Measurements from ENCODE around the gene ATAD3C.

DNA sequence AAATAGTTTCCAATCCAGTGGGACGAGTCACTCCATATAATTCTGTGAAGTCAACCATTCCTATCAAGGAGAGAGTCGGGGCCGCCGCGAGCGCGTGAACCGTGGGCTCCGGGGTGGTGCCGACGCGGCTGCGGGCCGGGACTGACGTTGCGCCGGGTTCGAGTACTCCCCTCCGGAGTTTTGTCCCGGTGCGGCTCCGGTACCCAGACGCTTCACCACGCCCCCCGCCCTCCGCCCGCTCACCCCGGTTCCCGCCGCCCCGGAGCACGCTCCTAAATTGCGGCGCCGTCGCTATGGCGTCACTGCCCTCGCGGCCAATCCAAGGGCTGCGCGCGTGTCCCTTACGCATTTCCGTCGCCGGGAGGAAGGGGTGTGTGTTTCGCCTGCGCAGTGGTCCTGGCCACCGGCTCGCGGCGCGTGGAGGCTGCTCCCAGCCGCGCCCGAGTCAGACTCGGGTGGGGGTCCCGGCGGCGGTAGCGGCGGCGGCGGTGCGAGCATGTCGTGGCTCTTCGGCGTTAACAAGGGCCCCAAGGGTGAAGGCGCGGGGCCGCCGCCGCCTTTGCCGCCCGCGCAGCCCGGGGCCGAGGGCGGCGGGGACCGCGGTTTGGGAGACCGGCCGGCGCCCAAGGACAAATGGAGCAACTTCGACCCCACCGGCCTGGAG is 22.0 kb downstream of the ATAD3C start, which contains the start of gene ATAD3B:
- TF ChIP-seq, protein P1, sequence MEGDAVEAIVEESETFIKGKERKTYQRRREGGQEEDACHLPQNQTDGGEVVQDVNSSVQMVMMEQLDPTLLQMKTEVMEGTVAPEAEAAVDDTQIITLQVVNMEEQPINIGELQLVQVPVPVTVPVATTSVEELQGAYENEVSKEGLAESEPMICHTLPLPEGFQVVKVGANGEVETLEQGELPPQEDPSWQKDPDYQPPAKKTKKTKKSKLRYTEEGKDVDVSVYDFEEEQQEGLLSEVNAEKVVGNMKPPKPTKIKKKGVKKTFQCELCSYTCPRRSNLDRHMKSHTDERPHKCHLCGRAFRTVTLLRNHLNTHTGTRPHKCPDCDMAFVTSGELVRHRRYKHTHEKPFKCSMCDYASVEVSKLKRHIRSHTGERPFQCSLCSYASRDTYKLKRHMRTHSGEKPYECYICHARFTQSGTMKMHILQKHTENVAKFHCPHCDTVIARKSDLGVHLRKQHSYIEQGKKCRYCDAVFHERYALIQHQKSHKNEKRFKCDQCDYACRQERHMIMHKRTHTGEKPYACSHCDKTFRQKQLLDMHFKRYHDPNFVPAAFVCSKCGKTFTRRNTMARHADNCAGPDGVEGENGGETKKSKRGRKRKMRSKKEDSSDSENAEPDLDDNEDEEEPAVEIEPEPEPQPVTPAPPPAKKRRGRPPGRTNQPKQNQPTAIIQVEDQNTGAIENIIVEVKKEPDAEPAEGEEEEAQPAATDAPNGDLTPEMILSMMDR (IDR thresholded peaks at IDR 0.05; ENCODE audit: insufficient read depth, low read depth, low read length) = no peak
- TF ChIP-seq EZH2 (IDR thresholded peaks at IDR 0.05; ENCODE audit: insufficient read depth, low read length) = no peak
